ENCODE results near the gene BMERB1.

BMERB1 gene

DNA sequence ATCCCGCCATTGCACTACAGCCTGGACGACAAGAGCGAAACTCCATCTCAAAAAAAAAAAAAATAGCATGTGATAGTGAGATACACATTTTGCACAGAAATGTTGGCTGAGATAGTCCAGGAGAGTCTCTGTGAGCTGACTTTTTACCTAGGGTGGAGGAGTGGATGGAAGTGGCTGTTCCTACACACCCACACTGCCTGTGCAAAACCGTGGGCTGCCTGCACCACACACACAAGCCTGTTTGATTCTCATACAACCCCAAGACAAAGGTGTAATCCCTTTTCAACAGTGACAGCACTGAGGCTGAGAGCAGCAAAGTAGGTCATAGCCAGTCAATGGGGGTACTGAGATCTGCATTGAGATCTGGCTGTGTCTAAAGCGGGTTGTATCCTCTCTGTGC, 121.7 kb downstream of the BMERB1 start:
- TF ChIP-seq, protein P1, sequence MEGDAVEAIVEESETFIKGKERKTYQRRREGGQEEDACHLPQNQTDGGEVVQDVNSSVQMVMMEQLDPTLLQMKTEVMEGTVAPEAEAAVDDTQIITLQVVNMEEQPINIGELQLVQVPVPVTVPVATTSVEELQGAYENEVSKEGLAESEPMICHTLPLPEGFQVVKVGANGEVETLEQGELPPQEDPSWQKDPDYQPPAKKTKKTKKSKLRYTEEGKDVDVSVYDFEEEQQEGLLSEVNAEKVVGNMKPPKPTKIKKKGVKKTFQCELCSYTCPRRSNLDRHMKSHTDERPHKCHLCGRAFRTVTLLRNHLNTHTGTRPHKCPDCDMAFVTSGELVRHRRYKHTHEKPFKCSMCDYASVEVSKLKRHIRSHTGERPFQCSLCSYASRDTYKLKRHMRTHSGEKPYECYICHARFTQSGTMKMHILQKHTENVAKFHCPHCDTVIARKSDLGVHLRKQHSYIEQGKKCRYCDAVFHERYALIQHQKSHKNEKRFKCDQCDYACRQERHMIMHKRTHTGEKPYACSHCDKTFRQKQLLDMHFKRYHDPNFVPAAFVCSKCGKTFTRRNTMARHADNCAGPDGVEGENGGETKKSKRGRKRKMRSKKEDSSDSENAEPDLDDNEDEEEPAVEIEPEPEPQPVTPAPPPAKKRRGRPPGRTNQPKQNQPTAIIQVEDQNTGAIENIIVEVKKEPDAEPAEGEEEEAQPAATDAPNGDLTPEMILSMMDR (IDR thresholded peaks at IDR 0.05; ENCODE audit: low read depth, low read length): no peak
- no peak for TF ChIP-seq POLR2A (IDR thresholded peaks at IDR 0.05; ENCODE audit: extremely low read depth, insufficient read length)
- TF ChIP-seq MYC (IDR thresholded peaks at IDR 0.05; ENCODE audit: low read depth, low read length): no peak
- TF ChIP-seq, protein P2, sequence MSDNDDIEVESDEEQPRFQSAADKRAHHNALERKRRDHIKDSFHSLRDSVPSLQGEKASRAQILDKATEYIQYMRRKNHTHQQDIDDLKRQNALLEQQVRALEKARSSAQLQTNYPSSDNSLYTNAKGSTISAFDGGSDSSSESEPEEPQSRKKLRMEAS (IDR thresholded peaks at IDR 0.05; ENCODE audit: low read depth, low read length): no peak
- DNase-seq (ENCODE audit: low read depth): no peak
- H3K4me3 ChIP-seq (ENCODE audit: low read depth, low read length): no peak overlapping the region

DNA sequence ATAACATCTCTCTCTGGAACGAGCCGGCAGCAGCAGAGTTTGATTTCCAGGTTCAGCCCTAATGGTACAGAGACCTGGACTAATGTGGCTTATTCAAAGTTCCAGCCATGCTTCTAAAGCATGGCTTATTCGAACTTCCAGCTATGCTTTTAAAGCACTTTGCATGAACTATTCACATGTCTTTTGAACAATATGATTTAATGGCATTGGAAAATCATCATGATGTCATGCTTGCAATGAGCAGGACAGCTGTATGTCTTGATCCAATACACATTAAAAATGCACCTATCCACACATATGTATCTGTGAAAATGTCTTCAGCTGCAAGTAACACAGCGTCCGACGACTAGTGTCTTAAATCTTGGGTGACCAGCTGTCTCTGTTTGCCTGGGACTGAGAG, 122.9 kb downstream of the BMERB1 start:
- DNase-seq (ENCODE audit: low read depth): no peak
- TF ChIP-seq, protein P1 (IDR thresholded peaks at IDR 0.05; ENCODE audit: low read depth, low read length): no peak
- no peak for TF ChIP-seq MYC (IDR thresholded peaks at IDR 0.05; ENCODE audit: low read depth, low read length)
- TF ChIP-seq, protein P2 (IDR thresholded peaks at IDR 0.05; ENCODE audit: low read depth, low read length): no peak
- TF ChIP-seq POLR2A (IDR thresholded peaks at IDR 0.05; ENCODE audit: extremely low read depth, insufficient read length): no peak
- no peak overlapping the region for H3K4me3 ChIP-seq (ENCODE audit: low read depth, low read length)

DNA sequence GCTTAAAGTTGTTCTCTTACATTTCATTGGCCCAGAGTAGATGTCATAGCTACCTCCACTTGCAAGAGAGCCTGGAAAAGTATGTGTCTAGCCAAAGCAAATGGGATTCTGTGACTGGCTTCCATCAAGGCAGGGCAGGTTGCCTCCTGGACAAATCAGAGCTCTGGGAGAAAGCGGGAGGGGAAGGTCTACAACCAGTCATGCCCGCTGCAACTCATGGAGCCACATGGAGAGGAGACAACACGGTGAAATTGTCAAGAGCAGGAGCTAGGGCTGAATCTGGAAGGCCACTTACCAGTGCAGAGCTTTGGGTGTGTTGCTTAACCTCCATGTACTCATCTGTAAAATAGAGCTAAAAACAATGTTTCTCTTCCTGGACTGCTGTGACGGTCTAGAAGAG, 124.8 kb downstream of the BMERB1 start:
- TF ChIP-seq POLR2A (IDR thresholded peaks at IDR 0.05; ENCODE audit: extremely low read depth, insufficient read length) (no peak), MYC (IDR thresholded peaks at IDR 0.05; ENCODE audit: low read depth, low read length) (no peak)
- TF ChIP-seq, protein P1 (IDR thresholded peaks at IDR 0.05; ENCODE audit: low read depth, low read length): no peak
- TF ChIP-seq, protein P2 (IDR thresholded peaks at IDR 0.05; ENCODE audit: low read depth, low read length): no peak
- no peak overlapping the region for H3K4me3 ChIP-seq (ENCODE audit: low read depth, low read length)
- DNase-seq (ENCODE audit: low read depth): no peak

DNA sequence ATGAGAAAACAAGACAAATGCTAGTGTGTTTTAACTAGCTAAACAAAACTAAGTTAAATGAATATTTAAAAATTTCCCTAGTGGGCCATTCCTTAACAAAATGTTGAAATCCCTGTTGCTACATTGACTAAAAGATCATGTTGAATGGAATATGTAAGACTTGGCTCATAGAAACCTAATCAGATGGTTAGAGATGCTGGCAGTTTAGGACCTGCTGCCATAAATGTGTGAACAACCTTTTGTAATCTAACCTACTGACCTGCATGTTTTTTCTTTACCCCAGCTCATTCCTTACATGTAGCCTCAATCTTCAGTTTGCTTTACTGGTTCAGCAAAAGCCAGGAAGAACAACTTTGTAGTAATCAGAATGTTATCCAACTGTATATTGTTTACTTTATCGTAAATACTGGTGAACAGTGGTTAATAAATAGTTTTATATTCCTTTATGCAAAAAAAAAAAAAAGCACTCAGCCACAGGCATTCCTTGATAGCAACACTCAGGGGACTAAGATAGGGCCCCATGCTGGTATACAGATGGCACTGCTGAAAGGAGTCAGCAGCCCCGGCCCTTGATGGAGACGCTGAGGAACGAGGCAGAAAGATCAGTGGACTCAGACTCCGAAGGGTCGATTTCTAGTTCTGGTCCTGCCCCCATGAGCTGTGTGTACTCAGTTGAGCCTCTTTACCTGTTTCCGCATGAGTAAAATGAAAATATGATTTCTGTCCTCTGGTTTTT, 130.4 kb downstream of the BMERB1 start:
- no peak overlapping the region for H3K4me3 ChIP-seq (ENCODE audit: low read depth, low read length)
- no peak for DNase-seq (ENCODE audit: low read depth)
- TF ChIP-seq MYC (IDR thresholded peaks at IDR 0.05; ENCODE audit: low read depth, low read length): no peak
- TF ChIP-seq, protein P2 (IDR thresholded peaks at IDR 0.05; ENCODE audit: low read depth, low read length): no peak
- TF ChIP-seq, protein P1 (IDR thresholded peaks at IDR 0.05; ENCODE audit: low read depth, low read length): no peak
- TF ChIP-seq POLR2A (IDR thresholded peaks at IDR 0.05; ENCODE audit: extremely low read depth, insufficient read length): no peak

DNA sequence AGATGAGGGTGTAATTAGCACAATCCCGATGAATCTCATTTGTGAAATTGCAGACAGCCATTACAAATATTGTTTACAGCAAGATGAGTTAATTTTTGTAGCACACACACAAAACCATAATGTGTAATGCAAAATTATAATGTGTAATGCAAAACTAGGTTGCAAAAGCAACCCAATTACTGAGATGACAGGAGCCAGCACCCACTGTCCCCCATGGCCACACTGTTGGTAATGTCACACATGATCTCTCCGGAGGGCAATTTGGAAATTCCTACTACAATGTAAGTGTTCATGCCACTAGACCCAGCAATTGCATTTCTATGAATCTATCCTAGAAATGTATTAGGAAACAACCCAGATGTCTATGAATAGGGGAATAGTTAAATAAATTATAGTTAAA, 131.7 kb downstream of the BMERB1 start:
- TF ChIP-seq, protein P1 (IDR thresholded peaks at IDR 0.05; ENCODE audit: low read depth, low read length): no peak
- no peak for TF ChIP-seq MYC (IDR thresholded peaks at IDR 0.05; ENCODE audit: low read depth, low read length)
- TF ChIP-seq, protein P2 (IDR thresholded peaks at IDR 0.05; ENCODE audit: low read depth, low read length): no peak
- H3K4me3 ChIP-seq (ENCODE audit: low read depth, low read length): no peak overlapping the region
- DNase-seq (ENCODE audit: low read depth): no peak

All from NB4 (cell line).